Thymus (tissue), 11 donors: ENCODE data around the gene ANKRD61. TPM values are rescaled to one million over a fixed set of nuclear protein-coding genes. Genes with fewer than 3 reads are reported as not detected.
"Not testable (repeated sequence)": the region's sequence is repeated elsewhere in the genome, so short reads cannot be mapped to it uniquely, and the experiment has no call there.

ENCODE experiments used
- DNase-seq, 9 donors: peaks; one replicate each; pipeline ENCODE4 v3.0.0-alpha.2; 2013; ENCODE audit warnings: low spot score in 9 of 9, low read depth in 6 of 9, missing footprints in 1 of 9
- H3K27ac ChIP-seq, 2 donors: one replicate each; pipeline ENCODE4 v1.5.1; 2013; ENCODE audit warnings: control low read depth in 1 of 2, low read depth in 1 of 2, low read length in 1 of 2, mild to moderate bottlenecking in 1 of 2, moderate library complexity in 1 of 2
- H3K27me3 ChIP-seq, 2 donors: one replicate each; pipeline ENCODE4 v1.5.1; 2013; ENCODE audit warnings: low read length in 1 of 2; ENCODE audit not compliant: control insufficient read depth in 2 of 2, insufficient read depth in 1 of 2
- H3K36me3 ChIP-seq, 2 donors: one replicate each; pipeline ENCODE4 v1.5.1; 2013; ENCODE audit warnings: low read length in 1 of 2, mild to moderate bottlenecking in 1 of 2, moderate library complexity in 1 of 2; ENCODE audit not compliant: control insufficient read depth in 2 of 2, insufficient read depth in 2 of 2
- H3K4me1 ChIP-seq, 2 donors: one replicate each; pipeline ENCODE4 v1.5.1; 2013; ENCODE audit warnings: low read length in 2 of 2; ENCODE audit not compliant: control insufficient read depth in 2 of 2, insufficient read depth in 2 of 2
- H3K4me3 ChIP-seq, 2 donors: one replicate each; pipeline ENCODE4 v1.5.1; 2013; ENCODE audit warnings: low read length in 2 of 2, control low read depth in 1 of 2, mild to moderate bottlenecking in 1 of 2
- H3K9me3 ChIP-seq, 2 donors: one replicate each; pipeline ENCODE4 v1.5.1; 2013; ENCODE audit warnings: low read length in 1 of 2, mild to moderate bottlenecking in 1 of 2; ENCODE audit not compliant: control insufficient read depth in 2 of 2, insufficient read depth in 1 of 2
- WGBS: extraction: QIAGEN DNeasy Blood & Tissue Kit; methylation state at CpG from one replicate; pipeline ENCODE4 v1.1.7; 2013; 5-methylcytosine and 5-hydroxymethylcytosine counted together
- polyA plus RNA-seq: library from polyadenylated mRNA; stranded (reverse); fragments of 200-250 nt; gene quantifications from one replicate; pipeline ENCODE4 v1.2.3, GENCODE V29; 2013
- total RNA-seq: library from RNA; stranded (reverse); fragments of 120-200 nt; gene quantifications from one replicate; pipeline ENCODE4 v1.2.4, GENCODE V29; 2013
- donor health status: healthy.

The ANKRD61 gene
- total and polyA plus RNA-seq, 2 donors = 0.05 to 0.21 TPM

DNA sequence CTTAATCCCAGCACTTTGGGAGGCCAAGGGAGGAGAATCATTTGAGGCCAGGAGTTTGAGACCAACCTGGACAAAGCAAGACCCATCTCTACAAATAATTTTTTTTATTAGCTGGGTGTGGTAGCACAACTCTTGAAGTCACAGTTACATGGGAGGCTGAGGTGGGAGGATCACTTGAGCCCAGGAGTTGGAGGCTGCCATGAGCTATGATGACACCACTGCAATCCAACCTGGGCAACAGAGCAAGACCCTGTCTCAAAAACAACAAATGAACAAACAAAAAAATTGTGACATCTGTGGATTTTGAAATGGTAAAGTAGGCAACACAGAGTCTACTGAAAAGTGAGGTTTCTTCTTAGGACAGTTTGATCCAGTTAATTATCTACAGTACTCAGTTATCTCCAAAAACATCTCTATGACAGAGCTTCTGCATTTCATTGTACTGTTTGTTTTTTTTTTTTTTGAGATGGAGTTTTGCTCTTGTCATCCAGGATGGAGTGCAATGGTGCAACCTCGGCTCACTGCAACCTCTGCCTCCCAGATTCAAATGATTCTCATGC is 3.3 kb upstream of the ANKRD61 start:
- DNase-seq = no peak
- H3K4me1 ChIP-seq = peaks cover 0 to 15% of the 10 kb centered on the region in 2 donors
- H3K9me3 ChIP-seq = no peaks in the 10 kb centered on the region
- 96% methylated on average over 1 of the region's 1 CpG for WGBS
- peak overlapping the region in 1 of 2 donors; percentile 13 for H3K27ac ChIP-seq
- peaks cover 64 to 81% of the 10 kb centered on the region in 2 donors for H3K36me3 ChIP-seq
- H3K4me3 ChIP-seq = no peak overlapping the region
- no peaks in the 10 kb centered on the region for H3K27me3 ChIP-seq

DNA sequence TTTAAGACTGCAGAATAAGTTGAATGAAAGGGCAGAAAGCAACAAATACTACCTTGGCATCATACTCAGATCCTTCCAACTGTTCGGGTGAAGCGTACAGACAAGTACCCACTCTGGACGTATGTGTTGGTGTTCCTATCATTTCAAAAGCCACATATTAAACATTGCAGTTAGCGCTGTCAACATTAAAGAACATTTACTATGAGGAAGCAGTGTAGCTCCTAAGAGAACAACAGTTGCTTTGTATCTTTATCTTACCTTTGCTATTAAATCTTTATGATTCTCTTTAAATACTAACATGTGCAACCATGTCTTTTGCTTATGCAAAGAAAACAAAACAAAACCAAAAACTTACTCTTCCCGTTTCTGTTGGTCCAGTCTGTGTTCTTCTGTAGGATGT is 2.6 kb upstream of the ANKRD61 start:
- no peaks in the 10 kb centered on the region for H3K27me3 ChIP-seq
- no peaks in the 10 kb centered on the region for H3K9me3 ChIP-seq
- no peak for DNase-seq
- peaks cover 61 to 78% of the 10 kb centered on the region in 2 donors for H3K36me3 ChIP-seq
- no peak overlapping the region for H3K4me3 ChIP-seq
- 97% methylated on average over 5 of the region's 5 CpGs for WGBS
- no peak overlapping the region for H3K27ac ChIP-seq
- H3K4me1 ChIP-seq = peaks cover 0 to 15% of the 10 kb centered on the region in 2 donors

DNA sequence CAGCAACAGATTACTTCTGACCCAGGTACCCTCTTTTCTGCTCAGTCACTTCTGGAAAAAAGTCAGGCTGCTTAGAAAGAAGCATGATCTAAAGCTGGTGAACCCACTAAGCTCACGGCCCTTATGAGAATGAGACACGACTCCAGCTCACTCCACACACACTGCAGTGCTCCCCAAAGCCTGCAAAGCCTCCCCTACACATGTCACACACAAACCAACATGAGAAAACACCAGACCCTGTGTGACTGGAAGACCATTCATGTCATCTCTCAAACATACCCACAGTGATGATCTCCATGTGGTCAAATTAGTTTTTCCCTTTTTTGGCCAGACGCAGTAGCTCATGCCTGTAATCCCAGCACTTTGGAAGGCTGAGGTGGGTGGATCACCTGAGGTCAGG is 391 bp downstream of the ANKRD61 start:
- Histone ChIP-seq H3K4me3 (no peak overlapping the region), H3K36me3 (peaks cover 63 to 75% of the 10 kb centered on the region in 2 donors), H3K27ac (no peak overlapping the region), H3K4me1 (peaks cover 0 to 5% of the 10 kb centered on the region in 2 donors), H3K27me3 (no peaks in the 10 kb centered on the region), H3K9me3 (no peaks in the 10 kb centered on the region)
- no peak for DNase-seq
- 96% methylated on average over 3 of the region's 3 CpGs for WGBS

DNA sequence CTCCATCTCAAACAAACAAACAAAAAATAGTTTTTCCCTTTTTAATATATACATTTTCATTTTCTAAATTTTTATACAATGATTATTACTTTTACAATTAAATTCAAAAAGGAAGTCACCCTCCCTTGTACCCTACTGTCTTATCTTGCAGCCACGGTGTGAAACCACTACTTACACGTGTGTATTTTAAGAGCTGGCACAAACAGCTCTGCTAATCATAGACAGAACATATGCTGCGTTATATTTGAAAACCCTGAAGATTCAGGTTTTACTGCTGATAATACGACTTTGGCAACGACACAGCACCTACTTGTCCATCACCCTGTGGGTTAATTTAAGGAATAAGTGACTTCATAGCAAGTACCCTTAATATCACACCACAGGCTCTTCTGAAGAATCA is 991 bp downstream of the ANKRD61 start:
- Histone ChIP-seq H3K36me3 (peaks cover 59 to 74% of the 10 kb centered on the region in 2 donors), H3K27me3 (no peaks in the 10 kb centered on the region), H3K9me3 (no peaks in the 10 kb centered on the region), H3K4me3 (no peak overlapping the region), H3K4me1 (no peaks in the 10 kb centered on the region), H3K27ac (no peak overlapping the region)
- no peak for DNase-seq
- 94% methylated on average over 5 of the region's 5 CpGs for WGBS

DNA sequence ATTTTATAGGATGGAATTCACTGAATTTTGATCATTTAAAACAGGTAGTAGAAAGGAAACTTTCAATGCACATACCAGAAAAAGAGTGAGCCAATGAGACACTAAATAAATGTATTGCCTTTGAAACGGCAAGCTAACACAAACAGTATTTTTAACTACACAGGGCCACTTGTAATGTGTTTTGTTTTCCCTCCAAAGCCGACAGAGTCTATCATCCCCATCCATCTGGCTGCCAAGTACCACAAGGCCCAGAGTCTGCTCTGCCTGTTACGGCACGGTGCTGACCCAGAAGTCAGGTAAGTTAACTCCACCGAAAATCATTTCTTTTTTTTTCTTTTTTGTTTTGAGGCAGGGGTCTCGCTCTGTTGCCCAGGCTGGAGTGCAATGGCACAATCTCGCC is 1.5 kb downstream of the ANKRD61 start:
- Histone ChIP-seq H3K27me3 (no peaks in the 10 kb centered on the region), H3K27ac (no peak overlapping the region), H3K9me3 (no peaks in the 10 kb centered on the region), H3K36me3 (peaks cover 54 to 73% of the 10 kb centered on the region in 2 donors), H3K4me1 (no peaks in the 10 kb centered on the region), H3K4me3 (no peak overlapping the region)
- DNase-seq = no peak
- WGBS = 94% methylated on average over 7 of the region's 7 CpGs

DNA sequence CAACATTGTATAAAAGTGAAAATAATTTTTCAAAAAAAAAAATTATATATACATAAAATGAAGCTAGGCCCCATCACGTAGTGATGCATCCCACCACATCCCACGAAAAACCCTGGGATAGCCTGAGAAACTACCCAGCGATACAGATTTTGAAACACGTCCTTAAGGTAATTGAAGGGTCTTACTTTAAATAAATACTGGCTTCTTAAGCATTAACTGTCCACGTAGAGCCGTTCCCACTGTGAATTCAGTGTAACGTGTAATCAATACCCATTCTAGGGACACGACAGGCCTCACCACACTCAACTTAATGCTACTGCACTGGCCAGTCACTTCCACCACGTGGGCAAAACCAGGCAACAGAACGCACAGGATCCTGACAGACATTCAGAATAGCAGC is 4.0 kb downstream of the ANKRD61 start:
- 98% methylated on average over 10 of the region's 10 CpGs for WGBS

DNA sequence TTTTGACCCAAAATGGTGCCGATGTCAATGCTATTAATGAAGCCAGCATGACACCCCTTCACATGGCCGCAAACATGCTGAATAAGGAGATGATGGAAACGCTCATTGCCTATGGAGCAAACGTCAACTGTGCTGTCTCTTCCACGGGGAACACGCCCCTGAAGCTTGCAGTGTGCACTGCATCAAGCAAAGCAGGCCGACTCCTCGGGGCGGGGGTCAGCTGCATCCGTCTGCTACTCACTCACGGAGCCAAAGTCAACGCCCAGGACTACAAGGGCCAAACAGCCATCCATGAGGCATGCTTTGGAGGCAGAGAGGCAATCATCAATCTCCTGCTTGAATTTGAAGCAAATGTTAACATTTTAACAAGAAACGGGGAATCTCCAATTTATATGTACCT is 4.5 kb downstream of the ANKRD61 start:
- H3K4me1 ChIP-seq = no peaks in the 10 kb centered on the region
- H3K27ac ChIP-seq = no peak overlapping the region
- H3K36me3 ChIP-seq = peaks cover 57 to 79% of the 10 kb centered on the region in 2 donors
- WGBS = 97% methylated on average over 13 of the region's 13 CpGs
- H3K9me3 ChIP-seq = no peaks in the 10 kb centered on the region
- DNase-seq = no peak
- H3K27me3 ChIP-seq = no peaks in the 10 kb centered on the region
- H3K4me3 ChIP-seq = no peak overlapping the region

More for the DNA sequence above, 4.0 kb downstream of the ANKRD61 start:
- no peaks in the 10 kb centered on the region for H3K27me3 ChIP-seq
- no peak for DNase-seq
- peaks cover 53 to 76% of the 10 kb centered on the region in 2 donors for H3K36me3 ChIP-seq
- H3K9me3 ChIP-seq = no peaks in the 10 kb centered on the region
- no peaks in the 10 kb centered on the region for H3K4me1 ChIP-seq
- no peak overlapping the region for H3K4me3 ChIP-seq
- no peak overlapping the region for H3K27ac ChIP-seq

DNA sequence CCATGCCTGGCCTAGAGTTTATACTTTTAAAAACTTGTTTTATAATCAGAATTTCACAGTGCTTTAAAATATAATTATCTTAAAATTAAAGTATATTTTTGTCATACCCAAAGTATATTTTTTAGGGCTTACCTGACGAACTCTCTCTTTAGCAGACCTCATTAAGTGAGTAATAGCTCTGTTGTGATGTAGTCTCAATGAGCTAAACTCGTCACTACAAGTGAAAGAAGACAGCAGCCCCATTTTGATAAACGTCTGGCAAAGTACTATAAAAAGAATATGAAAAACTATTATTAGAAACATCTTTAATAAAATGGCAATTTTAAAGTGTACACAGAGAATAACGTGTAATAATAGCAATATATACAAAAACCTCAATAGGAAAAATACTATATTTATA is 18.6 kb downstream of the ANKRD61 start:
- H3K27ac ChIP-seq = no peak overlapping the region
- no peaks in the 10 kb centered on the region for H3K9me3 ChIP-seq
- 97% methylated on average over 4 of the region's 4 CpGs for WGBS
- H3K27me3 ChIP-seq = no peaks in the 10 kb centered on the region
- no peak overlapping the region for H3K4me3 ChIP-seq
- H3K36me3 ChIP-seq = peaks cover 29 to 61% of the 10 kb centered on the region in 2 donors
- no peak for DNase-seq
- H3K4me1 ChIP-seq = no peaks in the 10 kb centered on the region

DNA sequence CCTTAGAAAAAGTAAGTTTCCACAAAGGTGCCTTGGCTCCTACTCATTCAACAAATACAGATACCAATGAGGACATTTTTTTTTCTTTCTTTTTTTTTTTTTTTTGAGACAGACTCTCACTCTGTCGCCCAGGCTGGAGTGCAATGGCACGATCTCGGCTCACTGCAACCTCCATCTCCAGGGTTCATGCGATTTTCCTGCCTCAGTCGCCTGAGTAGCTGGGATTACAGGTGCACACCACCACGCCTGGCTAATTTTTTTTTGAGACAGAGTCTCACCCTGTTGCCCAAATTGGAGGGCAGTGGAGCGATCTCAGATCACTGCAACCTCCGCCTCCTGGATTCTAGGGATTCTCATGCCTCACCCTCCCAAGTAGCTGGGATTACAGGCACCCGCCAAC is 20.0 kb downstream of the ANKRD61 start:
- H3K9me3 ChIP-seq, H3K27ac ChIP-seq, H3K4me3 ChIP-seq, H3K27me3 ChIP-seq, H3K4me1 ChIP-seq, DNase-seq: not testable (repeated sequence)
- WGBS = 98% methylated on average over 9 of the region's 9 CpGs
- peaks cover 21 to 53% of the 10 kb centered on the region in 2 donors for H3K36me3 ChIP-seq
